ENCODE results near the gene TBC1D19.

Gene TBC1D19

DNA sequence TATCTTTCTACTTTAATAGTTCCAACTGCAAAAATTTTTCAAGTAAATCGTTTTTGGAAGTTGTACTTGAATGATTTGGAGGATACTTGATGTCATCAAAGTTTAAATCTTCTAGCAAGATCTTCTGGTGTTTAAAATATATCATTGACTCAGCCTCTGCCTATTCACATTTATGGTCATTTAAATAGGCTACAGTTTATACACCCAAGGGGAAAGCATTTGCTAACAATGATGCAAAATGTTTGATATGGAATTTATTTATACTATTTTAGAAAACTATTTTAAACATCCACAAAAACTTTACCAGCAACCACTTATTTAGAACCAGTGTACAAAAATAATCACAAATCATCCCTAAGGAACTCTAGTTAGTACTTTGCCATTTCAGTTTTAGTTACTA lies 153.5 kb downstream of the TBC1D19 start:
- no peak for DNase-seq

DNA sequence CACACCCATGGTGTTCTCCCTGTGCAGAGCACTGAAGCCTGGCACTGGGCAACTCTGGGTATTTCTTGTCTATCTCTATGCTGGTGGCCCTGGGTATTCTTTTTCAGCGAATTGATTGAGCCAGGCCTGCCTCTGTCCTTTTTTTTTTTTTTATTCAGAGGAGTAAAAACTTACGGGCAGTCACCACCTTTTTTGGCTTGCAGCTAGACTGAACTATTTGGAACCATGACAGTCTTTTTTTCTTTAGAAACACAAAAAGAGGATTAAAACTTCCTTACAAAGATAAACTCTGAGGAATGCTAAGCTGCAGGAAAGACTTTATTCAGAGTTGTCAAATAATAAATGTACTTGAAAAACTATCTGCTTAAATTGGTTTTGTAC lies 157.6 kb downstream of the TBC1D19 start:
- DNase-seq = no peak

DNA sequence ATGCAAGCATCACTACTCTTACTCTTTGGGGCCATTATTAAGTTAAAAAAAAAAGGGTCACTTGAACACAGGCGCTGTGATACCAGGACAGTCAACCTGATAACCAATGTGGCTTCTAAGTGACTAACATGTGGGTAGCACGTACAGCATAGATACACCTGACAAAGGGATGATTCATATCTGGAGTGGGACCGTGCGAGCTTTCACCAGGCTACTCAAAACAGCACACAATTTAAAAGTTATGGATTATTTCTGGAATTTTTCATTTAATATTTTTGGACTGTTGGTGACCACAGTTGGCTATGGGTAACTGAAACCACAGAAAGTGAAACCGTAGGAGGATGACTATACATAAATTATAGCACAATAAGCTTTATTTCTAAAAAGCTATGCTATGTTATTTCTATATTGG lies 162.9 kb downstream of the TBC1D19 start:
- DNase-seq = no peak

DNA sequence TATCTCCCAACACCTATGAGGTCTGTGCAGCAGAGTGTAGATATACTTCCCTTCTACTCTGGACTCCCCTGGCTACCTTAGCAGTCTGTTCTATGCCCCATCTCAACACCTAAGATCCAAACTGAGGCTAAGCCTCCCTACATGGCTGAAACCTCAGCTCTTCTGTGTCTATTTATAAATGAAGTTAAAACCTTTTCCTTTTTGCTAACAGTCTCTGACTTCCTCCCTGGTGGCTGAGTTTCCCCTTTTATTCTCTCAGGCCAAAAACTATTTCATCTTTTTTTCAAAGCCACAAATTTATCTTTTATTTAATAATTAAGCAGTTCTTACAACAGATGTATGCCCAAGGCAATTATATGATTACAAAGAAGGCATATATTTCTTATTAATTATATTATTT lies 164.9 kb downstream of the TBC1D19 start:
- DNase-seq = no peak

DNA sequence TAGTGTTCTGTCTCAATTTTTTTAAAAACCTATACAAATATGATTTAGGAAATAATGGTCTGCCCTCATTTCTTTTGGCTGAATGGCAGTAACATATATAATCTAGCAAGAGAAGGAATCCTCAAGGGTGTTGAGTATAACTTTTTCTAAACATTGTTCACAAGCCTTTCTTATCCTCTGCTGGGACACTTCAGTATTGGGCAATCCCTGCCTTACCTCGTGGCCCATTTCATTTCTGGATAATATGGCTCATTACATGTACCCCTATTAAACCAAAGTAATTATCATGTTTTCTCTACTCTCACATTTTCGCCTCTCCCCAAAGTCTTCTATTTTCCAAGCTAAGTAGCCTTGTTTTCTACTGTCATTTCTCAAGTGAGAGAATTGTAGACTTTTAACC lies 166.0 kb downstream of the TBC1D19 start:
- DNase-seq = no peak

DNA sequence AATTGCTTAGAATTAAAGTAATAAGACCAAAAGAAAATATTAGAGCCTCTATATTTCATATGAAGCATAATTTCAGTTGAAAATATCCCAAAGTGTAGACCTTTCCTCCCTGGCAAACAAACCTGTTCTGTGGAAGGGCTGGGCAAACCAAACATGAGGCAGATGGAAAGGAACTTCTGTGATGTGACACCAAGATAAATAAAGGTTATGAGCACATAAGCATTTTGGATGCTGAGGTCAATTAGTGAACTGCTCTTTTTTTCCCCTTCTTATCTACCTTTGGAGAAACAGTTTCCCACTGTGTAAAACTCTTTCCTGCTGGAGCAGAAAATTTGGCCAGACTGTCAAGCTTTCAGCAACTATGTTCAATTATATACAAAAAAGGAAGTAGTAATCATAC lies 167.1 kb downstream of the TBC1D19 start:
- no peak for DNase-seq

DNA sequence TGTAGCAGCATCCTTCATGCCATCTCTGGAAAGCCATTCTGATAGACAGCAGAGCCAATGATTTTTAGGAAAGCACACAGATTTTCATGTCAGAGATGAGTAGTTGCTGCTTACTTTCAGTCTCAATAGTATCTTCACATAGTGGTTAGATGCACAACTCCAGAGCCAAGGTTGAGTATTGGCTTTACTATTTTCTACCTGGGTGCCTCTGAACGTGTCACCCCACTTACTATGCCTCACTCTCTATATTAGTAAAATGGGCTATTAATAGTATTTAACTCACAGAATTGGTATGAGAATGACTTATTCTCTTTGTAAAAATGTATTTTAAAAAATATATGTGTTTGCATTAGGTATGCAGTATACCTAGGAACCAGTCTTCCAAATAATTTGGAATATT lies 168.0 kb downstream of the TBC1D19 start:
- DNase-seq = no peak

DNA sequence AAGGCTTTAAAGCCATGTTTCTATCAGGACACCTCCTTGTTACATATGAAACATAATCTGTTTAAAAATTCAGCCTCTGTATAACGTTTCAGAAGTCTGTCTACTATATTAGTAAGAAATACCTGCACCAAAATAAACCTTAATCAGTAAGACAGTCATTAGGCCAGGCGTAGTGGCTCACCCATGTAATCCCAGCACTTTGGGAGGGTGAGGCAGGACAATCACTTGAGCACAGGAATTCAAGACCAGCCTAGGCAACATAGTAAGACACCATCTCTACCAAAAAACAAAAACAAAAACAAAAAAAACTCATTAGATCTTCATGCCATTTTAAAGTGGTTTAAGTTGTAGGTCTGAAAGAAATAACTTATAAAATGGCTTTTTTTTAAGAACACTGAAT lies 169.3 kb downstream of the TBC1D19 start:
- no peak for DNase-seq

DNA sequence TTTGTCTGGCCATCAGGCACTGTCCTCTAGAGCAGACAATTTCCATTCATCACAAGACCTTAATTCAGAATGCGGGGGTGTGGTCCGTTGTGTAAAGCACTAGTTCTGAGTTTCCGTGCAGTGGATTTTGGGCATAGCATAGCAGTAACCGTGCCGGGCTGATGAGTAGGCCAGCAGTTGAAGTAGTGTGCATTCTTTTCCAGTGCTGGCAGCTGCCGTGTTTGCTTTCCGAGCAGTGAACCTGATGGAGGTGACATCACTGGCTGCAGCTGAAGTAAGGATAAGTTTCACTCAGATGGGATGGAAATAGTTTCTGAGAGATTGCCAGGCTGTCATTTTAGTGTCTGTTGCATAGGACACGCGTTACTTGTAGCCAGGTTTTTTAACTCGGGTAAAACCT lies 169.7 kb downstream of the TBC1D19 start:
- DNase-seq = no peak

DNA sequence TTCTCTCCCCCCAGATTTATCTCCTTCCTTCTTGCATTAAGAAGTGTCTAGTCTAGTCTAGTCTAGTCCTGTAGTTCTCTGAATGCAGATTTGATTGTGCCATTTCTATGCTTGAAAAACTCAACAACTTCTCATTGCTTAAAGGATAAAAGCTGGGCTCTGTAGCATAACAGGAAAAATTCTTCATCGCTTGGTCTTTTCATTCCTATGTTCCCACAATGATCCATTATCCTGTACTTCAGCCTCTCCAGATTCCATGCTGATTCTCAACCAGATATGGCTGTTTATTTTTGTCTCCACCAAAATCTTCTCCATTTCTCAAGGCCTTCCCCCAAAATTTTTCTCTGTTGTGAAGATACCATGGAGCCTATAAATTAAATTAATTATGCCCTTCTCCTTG lies 173.9 kb downstream of the TBC1D19 start:
- DNase-seq = no peak

DNA sequence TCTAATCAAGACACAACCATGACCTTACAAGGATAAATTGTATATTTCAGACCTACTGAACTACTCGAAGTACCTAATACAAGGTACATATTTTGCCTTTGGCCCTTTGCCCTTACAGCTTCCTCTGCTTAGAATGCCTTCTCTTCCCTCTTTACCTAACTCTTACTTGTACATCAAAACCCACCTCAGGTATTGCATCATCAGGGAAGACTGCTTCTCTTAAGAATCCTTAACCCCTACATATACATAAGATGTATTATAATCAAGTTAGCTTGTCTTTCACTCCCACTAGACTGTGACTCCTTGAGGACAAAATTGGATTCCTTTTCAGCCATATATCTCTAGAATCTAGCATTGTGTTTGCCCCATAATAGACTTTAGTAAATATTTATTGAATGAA lies 175.0 kb downstream of the TBC1D19 start:
- no peak for DNase-seq

DNA sequence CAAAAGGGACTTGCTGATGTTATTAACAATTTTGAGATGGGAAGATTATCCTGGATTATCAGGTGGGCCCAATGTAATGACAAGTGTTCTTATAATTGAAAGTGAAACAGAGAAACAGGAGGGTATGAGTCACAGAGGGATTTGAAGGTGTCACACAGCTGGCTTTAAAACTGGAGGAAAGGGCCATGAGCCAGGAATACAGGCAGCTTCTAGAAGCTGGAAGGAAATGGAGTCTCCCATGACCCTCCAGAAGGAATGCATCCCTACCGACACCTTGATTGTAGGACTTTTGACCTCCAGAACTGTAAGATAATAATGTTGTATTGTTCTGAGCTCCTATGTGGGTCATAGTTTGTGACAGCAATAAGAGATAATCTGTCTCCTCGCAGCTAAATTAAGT lies 178.8 kb downstream of the TBC1D19 start:
- no peak for DNase-seq

DNA sequence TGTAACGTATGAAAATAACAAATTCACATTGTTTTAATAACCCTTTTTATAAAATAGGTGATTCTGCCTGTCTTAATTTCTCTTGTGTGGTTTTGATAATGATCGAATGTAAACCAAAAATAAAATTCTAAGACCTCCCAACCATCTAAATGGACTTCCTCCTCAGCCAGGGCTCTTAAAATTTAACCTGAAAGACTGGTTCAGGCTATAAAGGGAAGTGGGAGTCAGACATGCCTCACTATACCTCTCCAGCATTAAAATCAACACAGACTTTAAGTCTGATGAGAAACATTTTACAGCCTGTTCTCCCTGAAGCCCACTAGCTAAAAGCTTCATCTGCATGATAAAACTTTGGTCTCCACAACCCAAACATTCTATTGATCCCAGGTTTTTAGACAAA lies 179.2 kb downstream of the TBC1D19 start:
- DNase-seq = no peak

DNA sequence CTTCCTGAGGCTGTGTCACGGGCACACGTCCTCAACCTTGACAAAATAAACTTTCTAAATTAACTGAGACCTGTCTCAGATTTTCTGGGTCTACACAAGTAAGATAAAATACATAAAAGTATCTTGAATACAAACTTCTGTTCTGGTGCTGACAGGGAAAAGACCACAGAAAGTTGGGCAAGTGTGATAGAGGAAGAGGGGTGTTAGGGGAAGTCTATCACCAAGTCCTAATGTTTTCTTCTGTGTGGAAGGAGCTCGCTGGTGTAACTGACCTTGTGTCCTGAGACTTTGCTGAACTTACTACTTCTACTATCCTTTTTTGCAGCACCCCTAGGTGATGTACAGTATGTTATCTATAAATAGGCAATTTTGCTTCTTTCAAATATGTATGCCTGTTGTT lies 179.8 kb downstream of the TBC1D19 start:
- DNase-seq = no peak

DNA sequence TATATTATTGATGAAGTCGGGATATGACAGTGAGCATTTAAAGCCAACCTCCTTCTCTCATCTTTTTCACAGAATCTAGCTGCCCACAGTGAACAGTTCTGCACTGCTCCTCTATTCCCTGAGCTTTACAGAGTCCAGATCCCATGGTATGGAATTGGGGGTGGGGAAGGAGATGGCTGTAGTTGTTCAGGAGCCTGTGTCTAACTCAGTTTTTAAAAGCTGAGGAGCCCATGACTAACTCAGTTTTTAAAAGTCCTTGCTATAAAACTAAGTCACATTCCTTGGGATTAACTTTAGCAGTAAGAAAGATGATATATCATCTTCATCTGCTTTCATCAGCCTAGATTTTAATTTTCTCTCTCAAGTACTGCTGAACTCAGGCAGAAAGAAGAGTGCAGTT lies 180.3 kb downstream of the TBC1D19 start:
- no peak for DNase-seq

DNA sequence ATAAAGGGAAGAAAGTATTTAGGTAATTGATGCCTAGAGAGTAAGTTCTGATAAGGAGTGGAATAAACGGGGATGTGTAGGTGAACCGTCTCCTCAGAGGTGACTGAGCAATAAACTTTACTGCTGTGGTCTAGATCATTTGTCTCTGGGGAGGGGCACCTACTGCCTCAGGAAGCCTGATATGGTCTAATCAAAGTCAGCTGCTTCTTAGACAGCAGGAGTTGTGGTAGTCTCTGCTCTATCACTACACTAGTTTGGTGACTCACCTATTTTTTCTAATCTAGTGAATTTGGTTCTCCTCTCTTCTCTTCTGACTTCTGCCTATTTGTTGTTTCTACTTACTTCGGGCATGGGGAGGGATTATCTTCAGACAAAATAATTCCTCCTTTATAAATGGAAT lies 181.6 kb downstream of the TBC1D19 start:
- DNase-seq = no peak

DNA sequence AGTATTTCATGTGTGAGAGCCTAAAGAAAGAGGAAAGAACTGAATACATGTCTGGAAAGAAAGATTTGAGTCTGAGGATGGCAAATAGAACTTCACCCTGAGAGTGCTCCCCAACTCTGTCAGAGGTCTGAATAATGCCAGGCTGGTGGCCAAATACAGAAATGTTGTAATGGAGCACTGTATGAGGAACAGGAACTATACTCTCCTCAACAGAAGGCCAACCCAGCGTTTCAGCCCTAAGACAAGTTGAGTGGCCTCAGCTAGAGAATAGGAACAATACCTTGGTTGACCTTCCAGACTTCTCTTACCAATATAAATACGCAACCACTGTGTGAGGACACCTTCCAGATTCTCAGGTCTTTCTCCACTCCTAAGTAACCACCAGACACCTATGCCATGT lies 182.3 kb downstream of the TBC1D19 start:
- DNase-seq = no peak

DNA sequence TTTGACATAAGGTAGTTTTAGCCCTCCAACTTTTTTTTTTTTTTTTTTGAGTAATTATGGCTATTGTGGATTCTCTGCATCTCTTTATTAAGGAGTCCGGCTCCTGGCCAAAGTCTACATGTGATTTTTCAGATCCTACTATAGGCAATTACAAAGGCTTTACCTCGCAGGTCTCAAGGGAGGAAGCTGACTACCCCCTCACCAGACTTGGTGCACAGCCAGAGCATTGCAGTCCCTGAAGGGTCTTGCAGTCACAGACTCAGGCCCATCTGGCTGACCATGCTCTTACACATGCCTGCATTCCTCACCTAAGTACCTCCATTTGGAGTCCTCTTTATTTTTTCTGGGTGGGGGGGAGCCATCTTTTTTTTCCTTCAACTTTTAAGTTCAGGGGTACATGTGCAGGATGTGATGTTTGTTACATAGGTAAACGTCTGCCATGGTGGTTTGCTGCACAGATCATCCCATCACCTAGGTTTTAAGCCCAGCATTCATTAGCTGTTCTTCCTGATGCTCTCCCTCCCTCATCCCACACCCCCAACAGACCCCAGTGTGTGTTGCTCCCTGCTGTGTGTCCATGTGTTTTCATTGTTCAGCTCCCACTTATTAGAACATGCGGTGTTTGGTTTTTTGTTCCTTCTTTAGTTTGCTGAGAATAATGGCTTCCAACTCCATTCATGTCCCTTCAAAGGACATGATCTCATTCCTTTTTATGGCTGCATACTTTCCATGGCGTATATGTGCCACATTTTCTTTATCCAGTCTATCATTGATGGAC lies 188.4 kb downstream of the TBC1D19 start:
- no peak for DNase-seq

DNA sequence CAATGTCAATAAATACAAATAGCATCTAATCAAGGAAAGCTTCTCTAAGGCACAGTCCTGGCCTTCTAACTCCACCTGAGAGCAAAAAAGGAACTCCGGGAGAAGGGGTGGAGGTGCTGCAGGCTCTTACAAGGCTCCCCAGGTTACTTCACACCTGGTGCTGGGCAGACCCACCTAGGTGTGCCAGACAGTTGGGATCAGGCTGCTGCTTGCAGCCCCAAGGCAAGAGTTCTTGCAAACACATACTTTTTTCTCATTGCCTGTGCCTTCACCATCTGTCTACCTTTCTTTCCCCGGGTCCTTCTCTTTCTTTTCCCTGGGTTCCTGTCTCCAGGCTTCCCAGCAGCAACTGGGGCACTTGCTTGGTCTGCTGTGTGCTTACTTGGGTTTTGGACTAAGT lies 195.3 kb downstream of the TBC1D19 start:
- DNase-seq = no peak

DNA sequence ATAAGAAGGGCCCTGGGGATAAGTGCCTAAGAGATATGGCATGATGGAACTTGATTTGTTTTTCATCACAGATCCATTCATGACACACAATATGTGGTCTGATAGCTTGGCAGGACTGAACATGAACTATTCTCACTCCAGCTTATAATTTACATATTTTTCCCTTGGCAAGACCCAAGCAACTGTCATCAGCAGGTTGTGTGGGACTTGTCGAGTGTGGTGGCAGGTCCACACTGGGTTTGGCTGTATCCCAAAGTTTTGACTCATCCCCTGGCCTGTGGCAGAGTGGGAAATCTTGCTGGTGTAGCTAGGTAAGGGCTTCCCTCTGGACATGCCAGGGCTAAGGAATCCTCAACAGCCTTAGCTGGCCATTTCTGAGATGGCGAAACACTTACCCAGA lies 195.8 kb downstream of the TBC1D19 start:
- DNase-seq = peak; percentile 44

DNA sequence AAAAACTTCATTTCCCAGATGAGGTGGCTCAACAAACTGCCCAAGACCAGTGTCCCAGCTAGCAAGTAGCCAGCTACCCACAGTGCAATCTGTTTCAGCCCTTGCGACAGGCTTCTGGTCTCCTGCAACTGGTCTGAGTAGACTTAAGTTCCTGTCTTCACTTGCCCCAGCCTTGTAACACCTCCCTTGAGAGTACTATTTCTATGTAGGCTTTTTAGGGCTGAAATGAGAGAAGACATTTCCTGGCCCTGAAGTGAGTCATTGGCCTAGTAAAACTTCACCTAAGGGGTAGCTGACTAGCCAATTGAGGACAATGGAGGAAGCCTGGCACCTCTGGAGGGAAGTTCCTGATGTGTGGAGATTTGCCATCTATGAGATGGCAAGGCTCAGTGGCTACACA lies 196.7 kb downstream of the TBC1D19 start:
- no peak for DNase-seq

DNA sequence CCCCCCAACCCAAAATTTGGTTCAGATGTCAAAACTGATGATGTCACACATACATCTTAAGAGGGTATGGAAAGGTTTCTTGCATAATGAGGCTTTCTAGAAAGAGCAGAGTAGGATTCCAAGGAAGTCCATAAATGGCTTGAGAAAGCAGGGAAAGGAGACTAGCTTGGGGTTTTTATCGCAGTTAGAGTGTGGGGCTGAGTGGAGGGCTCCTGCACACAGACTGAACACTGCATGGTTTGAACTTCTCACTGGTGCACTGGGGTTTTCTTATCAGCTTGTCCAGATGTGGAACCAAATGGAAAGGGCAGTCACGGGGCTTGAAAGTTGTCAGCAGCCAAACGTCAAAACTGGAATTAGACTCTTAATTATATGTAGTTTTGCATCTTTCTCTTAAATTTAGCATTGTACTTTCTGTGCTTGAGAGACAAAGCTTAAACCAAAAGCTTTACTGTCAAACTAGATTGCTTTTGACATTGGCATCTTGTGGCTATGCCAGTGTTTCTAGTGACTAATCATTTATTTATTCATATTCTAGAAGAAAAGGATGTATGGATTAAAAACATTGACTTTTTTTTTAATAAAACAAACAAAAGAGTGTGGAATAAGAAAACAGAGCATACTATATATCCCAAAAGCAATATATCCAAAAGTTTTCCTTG lies 198.4 kb downstream of the TBC1D19 start:
- DNase-seq = no peak

DNA sequence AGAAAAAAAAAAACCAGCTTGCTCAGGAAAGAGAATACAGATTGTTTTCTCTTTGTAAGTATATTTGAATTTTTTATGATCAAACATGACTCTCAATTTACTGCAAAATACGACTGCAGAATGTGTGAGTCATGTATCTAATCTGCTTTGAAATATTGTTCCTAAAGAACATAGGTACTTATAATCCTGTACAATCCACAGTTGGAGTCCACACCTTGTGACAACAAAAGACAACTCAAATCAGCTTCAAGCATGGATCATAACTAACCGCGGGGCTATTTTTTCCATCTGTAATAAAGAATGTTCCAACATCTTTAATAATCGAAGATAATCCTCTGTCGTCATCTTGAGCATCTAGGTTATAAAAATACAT lies 198.9 kb downstream of the TBC1D19 start:
- no peak for DNase-seq

DNA sequence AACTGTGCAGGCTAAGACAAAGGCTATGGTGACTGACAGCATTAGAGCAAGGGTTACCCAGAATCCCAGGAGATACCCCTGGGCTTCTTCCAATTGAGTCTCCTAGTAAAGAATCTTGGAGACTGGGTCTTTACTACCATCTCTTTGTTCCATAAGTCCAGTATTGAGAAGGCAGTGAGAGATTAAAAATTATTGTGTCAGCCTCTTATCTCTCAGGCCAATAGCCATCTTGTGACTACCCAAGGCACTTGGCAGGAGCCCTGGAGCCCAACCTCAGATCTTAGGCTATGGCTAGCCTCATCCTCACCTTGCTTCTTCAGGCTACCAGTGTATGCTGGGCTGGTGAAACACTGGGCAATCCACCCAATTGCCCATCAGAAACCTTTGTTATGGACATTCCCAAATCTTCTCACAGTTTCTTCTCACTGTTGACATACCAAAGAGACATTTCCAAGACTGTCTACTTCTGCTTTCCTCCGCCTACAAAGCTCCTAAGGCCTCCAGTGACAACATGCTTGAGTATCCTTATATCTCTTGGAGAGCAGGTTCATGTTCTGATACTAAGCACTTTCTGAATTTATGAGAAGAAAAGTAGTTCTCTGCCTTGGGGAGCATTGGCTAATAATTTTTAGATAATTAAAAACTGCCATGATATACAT lies 200.5 kb downstream of the TBC1D19 start:
- no peak for DNase-seq

DNA sequence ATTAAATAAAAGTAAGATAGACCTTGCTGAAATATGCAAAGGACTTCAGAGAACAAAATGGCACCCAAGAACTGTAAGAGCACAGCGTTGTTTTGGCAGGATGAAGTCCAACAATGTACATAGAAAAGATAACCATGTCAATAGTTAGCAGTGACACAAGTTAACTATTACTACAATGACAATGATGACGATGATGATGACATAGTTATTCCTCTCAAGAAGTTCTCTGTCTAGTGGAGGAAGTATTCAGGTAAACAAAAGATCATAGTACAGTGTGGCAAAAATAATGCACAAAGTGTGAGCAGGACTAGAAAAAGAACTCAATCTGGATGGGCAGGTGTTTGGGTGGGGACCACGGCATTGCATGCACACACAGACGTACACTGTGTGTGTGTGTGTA lies 201.4 kb downstream of the TBC1D19 start:
- DNase-seq = no peak

Data from COR-L47 (cell line).